ENCODE results near the gene SH3PXD2A.

- TF ChIP-seq CTCF (IDR thresholded peaks at IDR 0.05) (no peak), POLR2A (IDR thresholded peaks at IDR 0.05) (no peak)
Observed at GRCh38 chr10:103622935-103623574, 232.3 kb downstream of the SH3PXD2A start.
